ENCODE results near the gene RIT2. TPM values are rescaled to one million over a fixed set of nuclear protein-coding genes. Genes with fewer than 3 reads are reported as not detected.

The RIT2 gene
- polyA plus RNA-seq, 1 experiment = not detected

DNA sequence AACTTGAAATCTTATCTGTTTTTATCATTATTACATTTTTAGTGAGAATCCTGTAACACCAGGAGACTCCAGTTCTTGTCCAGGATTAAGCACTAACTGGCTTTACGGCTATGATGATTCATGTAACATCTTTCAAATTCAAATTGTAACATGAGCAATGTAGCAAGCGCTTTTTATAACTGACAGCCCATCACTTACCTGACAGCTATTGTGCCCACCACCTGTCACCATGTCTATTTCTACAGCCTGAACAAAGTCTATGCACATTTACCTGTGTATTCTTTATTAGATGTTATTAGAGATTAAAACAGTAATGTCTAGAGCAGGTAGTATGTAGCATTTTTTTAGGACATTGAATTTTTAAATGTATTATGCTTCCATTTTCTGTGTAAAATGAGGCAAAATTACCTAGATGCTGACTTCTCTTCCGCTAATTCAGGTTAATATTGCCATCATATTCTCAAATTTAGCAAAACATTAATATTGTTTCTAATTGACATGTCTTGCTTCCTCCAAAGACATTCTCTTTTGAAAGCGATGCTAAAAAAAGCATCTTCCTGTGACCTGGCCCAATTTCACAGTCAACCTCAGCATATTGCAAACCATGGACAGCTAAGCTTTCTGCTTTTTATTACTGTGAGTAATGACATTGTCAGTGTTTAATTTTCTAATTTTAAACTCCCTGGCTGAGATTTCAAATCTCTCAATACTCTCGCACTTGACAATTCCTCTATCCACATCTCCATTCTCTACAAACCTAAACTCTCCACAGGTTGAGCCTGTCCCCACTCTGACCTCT lies 37.8 kb downstream of the RIT2 start:
- ChIA-PET POLR2A (no interaction called here), CTCF (no interaction called here)
- no peak for DNase-seq (ENCODE audit: low read depth, low spot score)
- Histone ChIP-seq H3K4me3 (ENCODE audit: low read depth, low read length) (no peak overlapping the region), H3K27me3 (ENCODE audit: control insufficient read depth, insufficient read depth, low read length) (no peaks in the 10 kb centered on the region), H3K9me3 (ENCODE audit: control insufficient read depth, insufficient read depth, low read length) (no peaks in the 10 kb centered on the region), H3K27ac (ENCODE audit: low read depth, low read length) (no peak overlapping the region)
- TF ChIP-seq, protein P1, sequence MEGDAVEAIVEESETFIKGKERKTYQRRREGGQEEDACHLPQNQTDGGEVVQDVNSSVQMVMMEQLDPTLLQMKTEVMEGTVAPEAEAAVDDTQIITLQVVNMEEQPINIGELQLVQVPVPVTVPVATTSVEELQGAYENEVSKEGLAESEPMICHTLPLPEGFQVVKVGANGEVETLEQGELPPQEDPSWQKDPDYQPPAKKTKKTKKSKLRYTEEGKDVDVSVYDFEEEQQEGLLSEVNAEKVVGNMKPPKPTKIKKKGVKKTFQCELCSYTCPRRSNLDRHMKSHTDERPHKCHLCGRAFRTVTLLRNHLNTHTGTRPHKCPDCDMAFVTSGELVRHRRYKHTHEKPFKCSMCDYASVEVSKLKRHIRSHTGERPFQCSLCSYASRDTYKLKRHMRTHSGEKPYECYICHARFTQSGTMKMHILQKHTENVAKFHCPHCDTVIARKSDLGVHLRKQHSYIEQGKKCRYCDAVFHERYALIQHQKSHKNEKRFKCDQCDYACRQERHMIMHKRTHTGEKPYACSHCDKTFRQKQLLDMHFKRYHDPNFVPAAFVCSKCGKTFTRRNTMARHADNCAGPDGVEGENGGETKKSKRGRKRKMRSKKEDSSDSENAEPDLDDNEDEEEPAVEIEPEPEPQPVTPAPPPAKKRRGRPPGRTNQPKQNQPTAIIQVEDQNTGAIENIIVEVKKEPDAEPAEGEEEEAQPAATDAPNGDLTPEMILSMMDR (IDR thresholded peaks at IDR 0.05; ENCODE audit: low read depth, low read length) = no peak

DNA sequence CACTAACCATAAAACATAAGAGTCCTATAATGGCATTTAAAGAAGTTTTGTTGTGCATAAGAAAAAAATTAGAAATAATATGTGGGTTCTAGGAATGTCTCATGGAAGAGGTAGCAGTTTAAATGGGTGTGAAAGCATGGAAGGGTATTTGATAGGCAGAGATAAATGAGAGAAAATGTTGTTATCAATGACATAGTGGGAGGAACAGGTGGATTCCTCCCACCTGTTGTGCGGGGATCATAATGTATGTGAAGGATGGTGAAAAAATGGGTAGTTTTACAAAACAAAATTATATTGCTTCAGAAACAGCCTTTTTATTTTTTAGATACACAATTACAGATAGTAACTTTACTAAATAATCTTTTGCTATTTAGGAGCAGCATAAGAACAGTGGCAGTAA lies 41.7 kb downstream of the RIT2 start:
- no peak overlapping the region for H3K27ac ChIP-seq (ENCODE audit: low read depth, low read length)
- DNase-seq (ENCODE audit: low read depth, low spot score) = no peak
- no peak overlapping the region for H3K4me3 ChIP-seq (ENCODE audit: low read depth, low read length)
- H3K9me3 ChIP-seq (ENCODE audit: control insufficient read depth, insufficient read depth, low read length) = no peaks in the 10 kb centered on the region
- H3K27me3 ChIP-seq (ENCODE audit: control insufficient read depth, insufficient read depth, low read length) = no peaks in the 10 kb centered on the region
- ChIA-PET POLR2A (no interaction called here), CTCF (no interaction called here)
- TF ChIP-seq, protein P1 (IDR thresholded peaks at IDR 0.05; ENCODE audit: low read depth, low read length) = no peak

DNA sequence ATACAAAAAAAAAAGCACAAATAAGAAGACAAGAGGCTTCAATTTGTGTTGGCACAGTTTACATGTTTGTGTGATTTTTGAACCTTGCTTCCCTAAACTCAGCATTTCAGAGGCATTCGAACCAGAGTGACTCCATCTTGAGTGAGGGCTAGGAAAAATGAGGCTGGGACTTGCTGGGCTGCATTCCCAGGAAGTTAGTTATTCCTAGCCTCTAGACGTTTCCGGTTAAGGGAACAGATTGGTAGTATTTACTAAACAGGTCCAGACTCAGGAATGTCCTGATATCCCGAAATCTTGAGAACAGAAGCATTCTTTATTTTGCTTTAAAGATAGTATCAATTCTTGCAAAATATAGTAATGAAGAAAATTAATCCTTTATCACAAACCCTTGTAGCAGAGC lies 46.7 kb downstream of the RIT2 start:
- H3K9me3 ChIP-seq (ENCODE audit: control insufficient read depth, insufficient read depth, low read length) = no peaks in the 10 kb centered on the region
- no peak overlapping the region for H3K27ac ChIP-seq (ENCODE audit: low read depth, low read length)
- CTCF ChIA-PET = no interaction called here
- no peaks in the 10 kb centered on the region for H3K27me3 ChIP-seq (ENCODE audit: control insufficient read depth, insufficient read depth, low read length)
- TF ChIP-seq, protein P1 (IDR thresholded peaks at IDR 0.05; ENCODE audit: low read depth, low read length) = no peak
- no peak for DNase-seq (ENCODE audit: low read depth, low spot score)
- POLR2A ChIA-PET = no interaction called here
- H3K4me3 ChIP-seq (ENCODE audit: low read depth, low read length) = no peak overlapping the region

DNA sequence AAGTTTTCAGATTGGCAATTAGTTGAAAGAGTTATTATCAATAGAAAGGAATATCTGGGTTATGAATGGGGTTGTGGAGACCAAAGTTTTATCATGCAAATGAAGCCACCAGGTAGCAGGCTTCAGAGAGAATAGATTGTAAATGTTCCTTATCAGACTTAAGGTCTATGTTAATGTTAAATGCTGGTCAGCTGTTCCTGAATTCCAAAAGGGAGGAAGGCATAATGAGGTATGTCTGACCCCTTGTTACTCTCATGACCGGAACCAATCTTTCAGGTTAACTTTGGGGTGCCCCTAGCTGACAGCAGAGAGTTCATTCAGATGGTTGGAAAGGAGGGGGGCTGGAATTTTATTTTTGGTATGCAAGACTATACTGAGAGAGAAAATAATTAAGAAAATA lies 47.9 kb downstream of the RIT2 start:
- no peak for DNase-seq (ENCODE audit: low read depth, low spot score)
- CTCF ChIA-PET = no interaction called here
- H3K9me3 ChIP-seq (ENCODE audit: control insufficient read depth, insufficient read depth, low read length) = no peaks in the 10 kb centered on the region
- H3K4me3 ChIP-seq (ENCODE audit: low read depth, low read length) = no peak overlapping the region
- H3K27ac ChIP-seq (ENCODE audit: low read depth, low read length) = no peak overlapping the region
- TF ChIP-seq, protein P1 (IDR thresholded peaks at IDR 0.05; ENCODE audit: low read depth, low read length) = no peak
- no peaks in the 10 kb centered on the region for H3K27me3 ChIP-seq (ENCODE audit: control insufficient read depth, insufficient read depth, low read length)
- POLR2A ChIA-PET = no interaction called here

DNA sequence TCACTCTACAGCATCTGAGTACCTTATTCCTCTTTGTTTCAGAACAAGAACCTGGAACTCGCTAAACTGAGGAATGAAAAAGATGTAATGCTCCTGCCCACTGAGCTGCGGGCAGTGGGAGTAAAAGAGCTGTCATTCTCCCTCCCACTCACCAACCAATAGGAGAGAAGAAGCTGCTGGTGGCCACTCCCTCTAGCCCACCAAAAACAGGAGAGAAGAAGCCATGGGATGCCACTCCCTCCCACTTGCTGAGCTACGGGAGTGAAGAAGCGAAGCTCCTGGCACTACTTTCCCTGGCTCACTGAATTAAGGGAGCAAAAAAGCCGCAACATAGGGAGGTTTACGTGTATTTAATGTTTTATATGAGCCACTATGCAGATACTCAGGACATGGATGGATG lies 53.7 kb downstream of the RIT2 start:
- CTCF ChIA-PET = no interaction called here
- TF ChIP-seq, protein P1 (IDR thresholded peaks at IDR 0.05; ENCODE audit: low read depth, low read length) = no peak
- Histone ChIP-seq H3K27me3 (ENCODE audit: control insufficient read depth, insufficient read depth, low read length) (no peaks in the 10 kb centered on the region), H3K27ac (ENCODE audit: low read depth, low read length) (no peak overlapping the region), H3K4me3 (ENCODE audit: low read depth, low read length) (no peak overlapping the region), H3K9me3 (ENCODE audit: control insufficient read depth, insufficient read depth, low read length) (no peaks in the 10 kb centered on the region)
- no peak for DNase-seq (ENCODE audit: low read depth, low spot score)
- POLR2A ChIA-PET = no interaction called here

Measured in AG04450 (cell line).